HepG2 (cell line): Measurements from ENCODE around the gene BCL6. TPM values are rescaled to one million over a fixed set of nuclear protein-coding genes. Genes with fewer than 3 reads are reported as not detected.
A peak's percentile ranks its signal among the peaks of the same experiment; 100 is the strongest.

Experiments used
- AGO1 ChIP-seq: fragments of 200-400 bp; formaldehyde crosslinking; IDR thresholded peaks from 2 replicates; pipeline ENCODE4 v1.6.1; 2017; ENCODE audit warnings: mild to moderate bottlenecking, low read depth, low read length, moderate library complexity; ENCODE audit not compliant: poor library complexity, severe bottlenecking
- BORCS8-MEF2B ChIP-seq: sonication (generic); formaldehyde crosslinking; IDR thresholded peaks from 2 replicates; pipeline ENCODE4 v1.8.0; 2022; ENCODE audit warnings: mild to moderate bottlenecking, missing genetic modification reagents
- DMAP1 ChIP-seq: IDR thresholded peaks from 2 replicates; pipeline ENCODE4 v1.6.1; 2016
- HCFC1 ChIP-seq: fragments of 150-350 bp; IDR thresholded peaks from 2 replicates; pipeline ENCODE4 v1.6.1; 2014; ENCODE audit warnings: low read depth, low read length
- JDP2 ChIP-seq: sonication (generic); formaldehyde crosslinking; IDR thresholded peaks from 2 replicates; pipeline ENCODE4 v1.8.1; 2022; ENCODE audit warnings: missing genetic modification reagents, borderline replicate concordance
- MED13 ChIP-seq: sonication (generic); formaldehyde crosslinking; IDR thresholded peaks from 2 replicates; pipeline ENCODE4 v1.5.0; 2020; ENCODE audit warnings: missing genetic modification reagents
- NCOA1 ChIP-seq: sonication (generic); formaldehyde crosslinking; IDR thresholded peaks from 2 replicates; pipeline ENCODE4 v1.9.0; 2021; ENCODE audit warnings: missing genetic modification reagents
- RAD21 ChIP-seq: fragments of 450-650 bp; formaldehyde crosslinking; IDR thresholded peaks from 2 replicates; pipeline ENCODE4 v1.5.0; 2020; ENCODE audit warnings: mild to moderate bottlenecking
- SMARCC2 ChIP-seq: fragments of 450-650 bp; IDR thresholded peaks from 2 replicates; pipeline ENCODE4 v1.6.1; 2017; ENCODE audit warnings: antibody characterized with exemption, mild to moderate bottlenecking
- SRSF9 ChIP-seq: fragments of 200-400 bp; formaldehyde crosslinking; IDR thresholded peaks from 2 replicates; pipeline ENCODE4 v1.6.1; 2018; ENCODE audit warnings: borderline replicate concordance, mild to moderate bottlenecking, low read depth, low read length; ENCODE audit not compliant: insufficient read depth, poor library complexity, severe bottlenecking
- ZBTB21 ChIP-seq: sonication (generic); formaldehyde crosslinking; IDR thresholded peaks from 2 replicates; pipeline ENCODE4 v1.4.0; 2020; ENCODE audit warnings: missing genetic modification reagents
- ZBTB49 ChIP-seq: sonication (generic); formaldehyde crosslinking; IDR thresholded peaks from 2 replicates; pipeline ENCODE4 v1.4.0; 2020; ENCODE audit warnings: missing genetic modification reagents, borderline replicate concordance
- ZFX ChIP-seq: sonication (generic); formaldehyde crosslinking; IDR thresholded peaks from 2 replicates; pipeline ENCODE4 v1.4.0; 2020; ENCODE audit warnings: mild to moderate bottlenecking, low read depth, missing genetic modification reagents, moderate library complexity
- ZMYM2 ChIP-seq: sonication (generic); formaldehyde crosslinking; IDR thresholded peaks from 2 replicates; pipeline ENCODE4 v1.8.0; 2022; ENCODE audit warnings: mild to moderate bottlenecking, missing genetic modification reagents
- ZMYM4 ChIP-seq: sonication (generic); formaldehyde crosslinking; IDR thresholded peaks from 2 replicates; pipeline ENCODE4 v1.8.1; 2023; ENCODE audit warnings: mild to moderate bottlenecking, missing genetic modification reagents
- ZNF138 ChIP-seq: sonication (generic); formaldehyde crosslinking; IDR thresholded peaks from 2 replicates; pipeline ENCODE4 v1.5.0; 2020; ENCODE audit warnings: mild to moderate bottlenecking, low read depth, missing genetic modification reagents
- ZNF17 ChIP-seq: sonication (generic); formaldehyde crosslinking; IDR thresholded peaks from 2 replicates; pipeline ENCODE4 v1.5.0; 2020; ENCODE audit warnings: mild to moderate bottlenecking, missing genetic modification reagents
- ZNF281 ChIP-seq: sonication (generic); formaldehyde crosslinking; IDR thresholded peaks from 2 replicates; pipeline ENCODE4 v1.4.0; 2020; ENCODE audit warnings: missing genetic modification reagents, borderline replicate concordance
- ZNF317 ChIP-seq: sonication (generic); formaldehyde crosslinking; IDR thresholded peaks from 2 replicates; pipeline ENCODE4 v1.5.0; 2020; ENCODE audit warnings: mild to moderate bottlenecking, missing genetic modification reagents
- ZNF329 ChIP-seq: sonication (generic); formaldehyde crosslinking; IDR thresholded peaks from 2 replicates; pipeline ENCODE4 v1.9.0; 2021; ENCODE audit warnings: low read depth, mild to moderate bottlenecking, missing genetic modification reagents
- ZNF350 ChIP-seq: sonication (generic); formaldehyde crosslinking; IDR thresholded peaks from 2 replicates; pipeline ENCODE4 v1.4.0; 2020; ENCODE audit warnings: mild to moderate bottlenecking, low read depth, missing genetic modification reagents, borderline replicate concordance
- ZNF367 ChIP-seq: sonication (generic); formaldehyde crosslinking; IDR thresholded peaks from 2 replicates; pipeline ENCODE4 v1.4.0; 2020; ENCODE audit warnings: missing genetic modification reagents, borderline replicate concordance
- ZNF709 ChIP-seq: sonication (generic); formaldehyde crosslinking; IDR thresholded peaks from 2 replicates; pipeline ENCODE4 v1.5.0; 2020; ENCODE audit warnings: mild to moderate bottlenecking, missing genetic modification reagents
- polyA plus RNA-seq, 8 experiments: library from polyadenylated mRNA; depleted of rRNA in 3 of 8; stranded (reverse) in 7 of 8; unstranded in 1 of 8; fragments of >200 nt; fragmentation: Illumina TruSeq in 4 of 8; extraction: Trizol in 4 of 8; gene quantifications; 2 replicates each; pipeline versions ENCODE4 v1.2.1 to v1.2.3, GENCODE V29; 2011 to 2016; ENCODE audit warnings: low read depth in 4 of 8, missing spikeins in 1 of 8, mixed read lengths in 1 of 8; ENCODE audit not compliant: insufficient read depth in 1 of 8
- total RNA-seq, 5 experiments: library from RNA; depleted of rRNA; stranded (reverse); fragments of >200 nt; fragmentation: Illumina TruSeq; extraction: Trizol; gene quantifications; 2 replicates each; pipeline ENCODE4 v1.2.3, GENCODE V29; 2016; ENCODE audit warnings: low read depth in 1 of 5
- TF ChIP-seq, protein P1 (sequence below): sonication (generic); formaldehyde crosslinking; conservative IDR thresholded peaks from 2 replicates; pipeline ENCODE4 v1.8.1; 2023; ENCODE audit warnings: missing genetic modification reagents

BCL6 gene
- total and polyA plus RNA-seq, 2 of the 13 experiments (the other 11 are each of a cell fraction or from before 2014, with no cell fraction given), result 21.2 to 53.7 TPM

- TF ChIP-seq ZBTB49 (CRISPR knock-in tag) (no peak), DMAP1 (CRISPR knock-in tag) (peak; percentile 39; the same call in 1 of the 2 replicates), ZNF281 (peak; percentile 21; the same call in 1 of the 2 replicates), ZMYM2 (peak; percentile 68; the same call in 1 of the 2 replicates), ZNF350 (CRISPR knock-in tag) (no peak), ZNF317 (CRISPR knock-in tag) (no peak), ZNF367 (CRISPR knock-in tag) (no peak), ZNF329 (CRISPR knock-in tag) (no peak), AGO1 (no peak), ZMYM4 (CRISPR knock-in tag) (peak; percentile 76), JDP2 (CRISPR knock-in tag) (no peak), RAD21 (CRISPR knock-in tag) (peak; percentile 65), ZBTB21 (CRISPR knock-in tag) (no peak), ZFX (CRISPR knock-in tag) (peak; percentile 50; the same call in 1 of the 2 replicates), ZNF138 (0 out of 2 replicates have a peak, but pooled peaks have one; percentile 24), BORCS8-MEF2B (CRISPR knock-in tag) (peak; percentile 40; the same call in 1 of the 2 replicates), SMARCC2 (no peak), HCFC1 (no peak), SRSF9 (no peak), MED13 (CRISPR knock-in tag) (0 out of 2 replicates have a peak, but pooled peaks have one; percentile 2), NCOA1 (0 out of 2 replicates have a peak, but pooled peaks have one; percentile 30), ZNF17 (CRISPR knock-in tag) (no peak), ZNF709 (CRISPR knock-in tag) (peak; percentile 59; the same call in 1 of the 2 replicates)
- TF ChIP-seq, protein P1, sequence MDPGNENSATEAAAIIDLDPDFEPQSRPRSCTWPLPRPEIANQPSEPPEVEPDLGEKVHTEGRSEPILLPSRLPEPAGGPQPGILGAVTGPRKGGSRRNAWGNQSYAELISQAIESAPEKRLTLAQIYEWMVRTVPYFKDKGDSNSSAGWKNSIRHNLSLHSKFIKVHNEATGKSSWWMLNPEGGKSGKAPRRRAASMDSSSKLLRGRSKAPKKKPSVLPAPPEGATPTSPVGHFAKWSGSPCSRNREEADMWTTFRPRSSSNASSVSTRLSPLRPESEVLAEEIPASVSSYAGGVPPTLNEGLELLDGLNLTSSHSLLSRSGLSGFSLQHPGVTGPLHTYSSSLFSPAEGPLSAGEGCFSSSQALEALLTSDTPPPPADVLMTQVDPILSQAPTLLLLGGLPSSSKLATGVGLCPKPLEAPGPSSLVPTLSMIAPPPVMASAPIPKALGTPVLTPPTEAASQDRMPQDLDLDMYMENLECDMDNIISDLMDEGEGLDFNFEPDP (CRISPR knock-in tag), result no peak
Observed at GRCh38 chr3:187739561-187740332, 5.5 kb downstream of the BCL6 start (continued).
